Osteoblast (primary cell): ENCODE measurements around the gene ATXN10. TPM values are rescaled to one million over a fixed set of nuclear protein-coding genes. Genes with fewer than 3 reads are reported as not detected.

ENCODE experiments used
- DNase-seq: peaks from one replicate; pipeline ENCODE4 v3.0.0; 2011; ENCODE audit warnings: low spot score, mixed read lengths; ENCODE audit not compliant: insufficient read length; ENCODE audit errors: missing footprints
- H2AFZ ChIP-seq: 2 replicates; pipeline ENCODE4 v1.6.0; 2011; ENCODE audit warnings: mild to moderate bottlenecking, low read length
- H3K27ac ChIP-seq: 2 replicates; pipeline ENCODE4 v1.5.1; 2011; ENCODE audit warnings: mild to moderate bottlenecking, low read depth, low read length, moderate library complexity
- H3K27me3 ChIP-seq: 2 replicates; pipeline ENCODE4 v1.6.0; 2012; ENCODE audit warnings: mild to moderate bottlenecking, control low read depth, inconsistent platforms, low read length, moderate library complexity; ENCODE audit not compliant: insufficient read depth
- H3K36me3 ChIP-seq: 2 replicates; pipeline ENCODE4 v1.5.1; 2011; ENCODE audit warnings: mild to moderate bottlenecking, low read length, control low read depth, moderate library complexity; ENCODE audit not compliant: insufficient read depth
- H3K4me1 ChIP-seq: 2 replicates; pipeline ENCODE4 v1.5.1; 2011; ENCODE audit warnings: mild to moderate bottlenecking, low read length, control low read depth, moderate library complexity; ENCODE audit not compliant: insufficient read depth
- H3K4me2 ChIP-seq: 2 replicates; pipeline ENCODE4 v1.6.0; 2011; ENCODE audit warnings: mild to moderate bottlenecking, low read length; ENCODE audit not compliant: insufficient read depth
- H3K4me3 ChIP-seq: fragments of 200-600 bp; sonication (generic); 3 replicates; pipeline ENCODE4 v1.5.1; 2012; ENCODE audit warnings: mild to moderate bottlenecking, low read length, inconsistent platforms; ENCODE audit not compliant: insufficient read depth
- H3K79me2 ChIP-seq: 2 replicates; pipeline ENCODE4 v1.6.0; 2012; ENCODE audit warnings: mild to moderate bottlenecking, low read length, control low read depth, inconsistent platforms; ENCODE audit not compliant: insufficient read depth
- H3K9me3 ChIP-seq: 2 replicates; pipeline ENCODE4 v1.5.1; 2011; ENCODE audit warnings: low read depth, low read length, control low read depth
- H4K20me1 ChIP-seq: 2 replicates; pipeline ENCODE4 v1.6.0; 2012; ENCODE audit warnings: mild to moderate bottlenecking, low read length, control low read depth; ENCODE audit not compliant: insufficient read depth
- total RNA-seq: library from RNA; depleted of rRNA; stranded (reverse); fragments of >200 nt; gene quantifications from 2 replicates; pipeline ENCODE4 v1.2.3, GENCODE V29; 2012
- TF ChIP-seq, protein P1 (sequence below): IDR thresholded peaks from 2 replicates; pipeline ENCODE4 v1.5.1; 2011; ENCODE audit warnings: mild to moderate bottlenecking, low read depth, low read length, moderate library complexity; ENCODE audit errors: extremely low read depth

The ATXN10 gene
- total RNA-seq, 1 donor = 138 TPM

DNA sequence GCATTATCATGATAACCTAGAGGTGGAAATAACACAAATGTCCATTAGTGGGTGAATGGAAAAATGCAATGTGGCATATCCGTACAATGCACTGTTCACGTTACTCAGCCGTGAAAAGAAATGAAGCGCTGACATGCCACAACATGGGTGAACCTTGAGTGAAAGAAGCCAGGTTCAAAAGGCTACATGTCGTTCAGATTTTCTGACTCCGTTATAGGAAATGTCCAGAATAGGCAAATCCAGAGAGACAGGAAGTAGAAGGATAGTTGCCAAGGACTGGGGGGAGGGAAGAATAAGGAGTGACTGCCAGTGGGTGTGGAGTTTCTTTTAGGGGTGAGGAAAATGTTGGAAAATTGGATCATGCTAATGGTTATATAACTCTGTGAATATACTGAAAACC, 133.8 kb downstream of the ATXN10 start:
- Histone ChIP-seq H2AFZ (no peak overlapping the region), H3K4me1 (peaks cover 28% of the 10 kb centered on the region), H3K27ac (peak overlapping the region; percentile 66), H3K36me3 (peaks cover 16% of the 10 kb centered on the region), H3K79me2 (peaks cover 70% of the 10 kb centered on the region), H3K27me3 (no peaks in the 10 kb centered on the region), H4K20me1 (peaks cover 34% of the 10 kb centered on the region), H3K9me3 (no peaks in the 10 kb centered on the region), H3K4me2 (peak overlapping the region; percentile 24), H3K4me3 (no peak overlapping the region)
- TF ChIP-seq, protein P1, sequence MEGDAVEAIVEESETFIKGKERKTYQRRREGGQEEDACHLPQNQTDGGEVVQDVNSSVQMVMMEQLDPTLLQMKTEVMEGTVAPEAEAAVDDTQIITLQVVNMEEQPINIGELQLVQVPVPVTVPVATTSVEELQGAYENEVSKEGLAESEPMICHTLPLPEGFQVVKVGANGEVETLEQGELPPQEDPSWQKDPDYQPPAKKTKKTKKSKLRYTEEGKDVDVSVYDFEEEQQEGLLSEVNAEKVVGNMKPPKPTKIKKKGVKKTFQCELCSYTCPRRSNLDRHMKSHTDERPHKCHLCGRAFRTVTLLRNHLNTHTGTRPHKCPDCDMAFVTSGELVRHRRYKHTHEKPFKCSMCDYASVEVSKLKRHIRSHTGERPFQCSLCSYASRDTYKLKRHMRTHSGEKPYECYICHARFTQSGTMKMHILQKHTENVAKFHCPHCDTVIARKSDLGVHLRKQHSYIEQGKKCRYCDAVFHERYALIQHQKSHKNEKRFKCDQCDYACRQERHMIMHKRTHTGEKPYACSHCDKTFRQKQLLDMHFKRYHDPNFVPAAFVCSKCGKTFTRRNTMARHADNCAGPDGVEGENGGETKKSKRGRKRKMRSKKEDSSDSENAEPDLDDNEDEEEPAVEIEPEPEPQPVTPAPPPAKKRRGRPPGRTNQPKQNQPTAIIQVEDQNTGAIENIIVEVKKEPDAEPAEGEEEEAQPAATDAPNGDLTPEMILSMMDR = no peak
- no peak for DNase-seq

DNA sequence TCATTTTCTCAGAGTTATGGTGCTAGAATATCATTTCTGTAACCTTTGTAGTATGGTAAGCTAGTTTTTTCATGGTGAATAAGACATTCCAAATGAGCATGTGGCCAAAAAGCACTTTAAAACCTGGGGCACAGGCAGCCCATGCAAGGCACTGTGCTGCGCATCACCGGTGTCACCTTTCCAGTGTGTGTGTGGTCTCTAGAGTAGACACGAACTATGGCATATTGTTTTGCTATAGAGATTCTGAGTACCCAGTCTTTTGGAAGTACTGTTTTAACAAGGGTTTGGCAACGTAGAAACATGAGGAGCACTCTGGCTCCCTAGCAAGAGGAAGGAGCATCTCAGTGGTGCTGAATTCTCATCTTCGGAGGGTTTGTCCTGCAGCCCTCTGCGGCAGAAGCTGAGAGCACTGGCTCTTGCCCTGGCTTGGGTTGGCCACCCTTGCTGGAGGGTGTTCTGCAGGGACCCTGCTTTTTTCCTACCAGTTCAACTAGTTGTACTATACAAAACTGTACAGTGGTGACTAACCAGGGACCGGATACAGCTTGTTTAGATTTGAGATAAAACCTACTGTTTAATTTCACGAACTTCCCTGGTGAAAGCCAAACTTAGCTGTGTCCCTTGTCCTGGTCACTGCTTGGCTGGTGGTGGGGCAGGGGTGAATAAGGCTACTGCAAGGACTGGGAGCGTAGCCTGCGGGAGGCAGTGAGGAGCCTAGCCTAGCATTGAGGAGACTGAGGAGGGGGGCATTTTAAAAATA, 135.7 kb downstream of the ATXN10 start:
- Histone ChIP-seq H3K36me3 (peaks cover 27% of the 10 kb centered on the region), H3K4me2 (no peak overlapping the region), H3K79me2 (peaks cover 61% of the 10 kb centered on the region), H3K9me3 (no peaks in the 10 kb centered on the region), H4K20me1 (peaks cover 29% of the 10 kb centered on the region), H3K4me3 (no peak overlapping the region), H3K4me1 (peaks cover 26% of the 10 kb centered on the region), H2AFZ (no peak overlapping the region), H3K27me3 (no peaks in the 10 kb centered on the region), H3K27ac (no peak overlapping the region)
- no peak for DNase-seq
- TF ChIP-seq, protein P1 = no peak

DNA sequence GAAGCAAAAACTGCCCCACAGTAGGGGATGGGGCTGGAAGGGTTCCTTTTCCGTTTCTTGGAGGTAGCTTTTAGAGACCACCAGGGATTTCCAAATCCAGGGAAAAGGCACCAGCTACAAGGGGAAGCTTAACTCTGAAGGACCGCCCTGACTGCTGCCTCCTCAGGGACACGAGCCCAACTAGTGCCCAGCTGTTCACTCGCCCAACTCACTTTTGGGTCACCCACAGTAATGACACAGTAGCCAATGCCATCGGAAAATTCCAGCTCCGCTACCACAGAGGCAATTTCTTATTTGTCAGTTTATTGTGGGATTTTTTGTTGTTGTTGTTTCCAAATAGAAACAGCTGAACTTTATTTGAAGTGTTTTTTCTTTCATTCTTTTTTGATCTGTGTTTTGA, 141.3 kb downstream of the ATXN10 start:
- DNase-seq = no peak
- Histone ChIP-seq H2AFZ (no peak overlapping the region), H3K4me3 (no peak overlapping the region), H4K20me1 (peaks cover 6% of the 10 kb centered on the region), H3K4me2 (no peak overlapping the region), H3K27me3 (no peaks in the 10 kb centered on the region), H3K36me3 (peaks cover 54% of the 10 kb centered on the region), H3K27ac (no peak overlapping the region), H3K9me3 (no peaks in the 10 kb centered on the region), H3K4me1 (no peaks in the 10 kb centered on the region), H3K79me2 (peaks cover 31% of the 10 kb centered on the region)
- TF ChIP-seq, protein P1 = no peak

DNA sequence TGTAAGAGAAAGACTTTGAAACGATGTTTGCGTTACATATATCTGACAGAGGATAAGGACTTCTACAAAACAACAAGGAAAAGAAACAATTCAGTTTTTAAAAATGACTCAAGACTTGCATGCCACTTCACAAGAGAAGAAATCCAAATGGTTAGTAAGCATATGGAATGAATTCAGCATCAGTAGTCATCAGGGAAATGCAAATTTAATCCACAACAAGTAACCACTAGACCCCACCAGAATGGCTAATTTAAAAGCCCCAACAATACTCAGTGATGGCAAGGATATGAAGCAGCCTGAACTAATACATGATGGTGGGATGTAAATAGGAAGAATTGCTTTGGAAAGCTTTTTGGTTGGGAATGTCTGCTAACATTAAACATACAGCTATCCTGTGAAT, 142.6 kb downstream of the ATXN10 start:
- peaks cover 22% of the 10 kb centered on the region for H3K79me2 ChIP-seq
- H4K20me1 ChIP-seq = peaks cover 14% of the 10 kb centered on the region
- peaks cover 55% of the 10 kb centered on the region for H3K36me3 ChIP-seq
- TF ChIP-seq, protein P1 = no peak
- H3K27ac ChIP-seq = no peak overlapping the region
- no peaks in the 10 kb centered on the region for H3K9me3 ChIP-seq
- H3K4me2 ChIP-seq = no peak overlapping the region
- no peaks in the 10 kb centered on the region for H3K4me1 ChIP-seq
- no peak overlapping the region for H2AFZ ChIP-seq
- no peaks in the 10 kb centered on the region for H3K27me3 ChIP-seq
- no peak overlapping the region for H3K4me3 ChIP-seq
- no peak for DNase-seq
